Hindlimb muscle (tissue), 1 donor: Measurements from ENCODE around the gene ADNP2. TPM values are rescaled to one million over a fixed set of nuclear protein-coding genes. Genes with fewer than 3 reads are reported as not detected.

Source experiments
- DNase-seq: peaks from one replicate; pipeline ENCODE4 v3.0.0-alpha.2; 2013
- polyA plus RNA-seq: library from polyadenylated mRNA; unstranded; fragments of 120-200 nt; gene quantifications from one replicate; pipeline ENCODE4 v1.2.1, GENCODE V29; 2013; ENCODE audit not compliant: insufficient read length

The ADNP2 gene
- 10.3 TPM for polyA plus RNA-seq

- DNase-seq: peak; percentile 83
These were observed at the start of gene ADNP2 for GRCh38 chr18:80108739-80109675. Gene ADNP2 (plus strand): TSS chr18:80109262. CDS start chr18:80117543, 8,281 bp downstream.

GRCh38 chr18:80059945-80060344 lies 49.1 kb upstream of the ADNP2 start:
- no peak for DNase-seq

- no peak for DNase-seq
These were observed 43.4 kb upstream of the ADNP2 start for GRCh38 chr18:80065705-80066104.

- DNase-seq: no peak
These were observed 41.7 kb upstream of the ADNP2 start for GRCh38 chr18:80067321-80067720.

- no peak for DNase-seq
These were observed 41.2 kb upstream of the ADNP2 start for GRCh38 chr18:80067897-80068296.

GRCh38 chr18:80068571-80069272 lies 40.3 kb upstream of the ADNP2 start:
- DNase-seq: no peak

GRCh38 chr18:80070825-80071224 lies 38.2 kb upstream of the ADNP2 start:
- no peak for DNase-seq

GRCh38 chr18:80074183-80074582 lies 34.9 kb upstream of the ADNP2 start:
- no peak for DNase-seq

GRCh38 chr18:80074697-80075096 lies 34.4 kb upstream of the ADNP2 start:
- DNase-seq: no peak

GRCh38 chr18:80075940-80076339 lies 33.1 kb upstream of the ADNP2 start:
- DNase-seq: no peak

GRCh38 chr18:80076379-80076778 lies 32.7 kb upstream of the ADNP2 start:
- DNase-seq: no peak

GRCh38 chr18:80077873-80078272 lies 31.2 kb upstream of the ADNP2 start:
- DNase-seq: no peak

GRCh38 chr18:80086281-80086680 lies 22.8 kb upstream of the ADNP2 start:
- DNase-seq: no peak

GRCh38 chr18:80088036-80088435 lies 21.0 kb upstream of the ADNP2 start:
- no peak for DNase-seq

GRCh38 chr18:80088823-80089222 lies 20.2 kb upstream of the ADNP2 start:
- DNase-seq: no peak

- DNase-seq: no peak
These were observed 13.6 kb upstream of the ADNP2 start for GRCh38 chr18:80095414-80095813.

GRCh38 chr18:80096032-80096565 lies 13.0 kb upstream of the ADNP2 start:
- no peak for DNase-seq

- DNase-seq: no peak
These were observed 11.9 kb upstream of the ADNP2 start for GRCh38 chr18:80097201-80097600.

GRCh38 chr18:80103231-80103630 lies 5.8 kb upstream of the ADNP2 start:
- DNase-seq: no peak

GRCh38 chr18:80104364-80104779 lies 4.7 kb upstream of the ADNP2 start:
- DNase-seq: no peak

- DNase-seq: no peak
These were observed 3.5 kb upstream of the ADNP2 start for GRCh38 chr18:80105369-80106167.

- DNase-seq: no peak
These were observed 2.5 kb upstream of the ADNP2 start for GRCh38 chr18:80106482-80107051.
